Right cardiac atrium (tissue), 5 donors: ENCODE data around the gene CAPNS1. TPM values are rescaled to one million over a fixed set of nuclear protein-coding genes. Genes with fewer than 3 reads are reported as not detected.

Experiments
- ATAC-seq, 2 donors: fragments of 200-7000 bp; cut with Tn5 transposase; one replicate each; pipeline versions ENCODE4 v1.8.0 to v1.9.1; 2020; ENCODE audit warnings: moderate library complexity in 2 of 2, mild to moderate bottlenecking in 1 of 2
- DNase-seq, 3 donors: peaks; one replicate each; pipeline ENCODE4 v3.0.0-alpha.2; 2020
- H3K27ac ChIP-seq: one replicate; pipeline ENCODE4 v1.5.1; 2013; ENCODE audit warnings: mild to moderate bottlenecking, low read length, control low read depth, moderate library complexity
- H3K27me3 ChIP-seq: one replicate; pipeline ENCODE4 v1.6.1; 2013; ENCODE audit not compliant: control insufficient read depth, insufficient read depth
- H3K4me1 ChIP-seq: one replicate; pipeline ENCODE4 v1.6.1; 2013; ENCODE audit warnings: low read length; ENCODE audit not compliant: control insufficient read depth, insufficient read depth
- H3K4me3 ChIP-seq: one replicate; pipeline ENCODE4 v1.5.1; 2013; ENCODE audit warnings: low read length, control low read depth
- H3K9me3 ChIP-seq: one replicate; pipeline ENCODE4 v1.6.1; 2013; ENCODE audit warnings: low read length; ENCODE audit not compliant: control insufficient read depth
- WGBS: extraction: QIAGEN DNeasy Blood & Tissue Kit; methylation state at CpG from one replicate; pipeline ENCODE4 v1.1.7; 2013; 5-methylcytosine and 5-hydroxymethylcytosine counted together
- intact Hi-C, 4 donors: fragments of 100-400 bp; cut with DNase I; formaldehyde crosslinking; loops; one replicate each; pipeline versions ENCODE4 v1.11.0 to v1.14.0; 2022 to 2023
- polyA plus RNA-seq: library from polyadenylated mRNA; stranded (reverse); fragments of 200-250 nt; gene quantifications from one replicate; pipeline ENCODE4 v1.2.3, GENCODE V29; 2013
- total RNA-seq, 4 donors: library from RNA; stranded (reverse); fragmentation: NEBNext Ultra II Directional; extraction: Animal tissue kit (Norgen Biotek cat#: 25700); gene quantifications; one replicate each; pipeline ENCODE4 v1.2.1, GENCODE V29; 2021
- donor health status: healthy with polysubstance abuse.
- donor health status: DM: no; HTN: yes; CAD: no.
- donor health status: DM: no; HTN: no; CAD: no.
- donor health status: DM: no; HTN: yes; CAD: no; lungs with severe emphysema.
- donor health status: DM: yes; HTN: yes; CAD: no.

CAPNS1 gene
- total and polyA plus RNA-seq, 5 donors: 542 to 726 (median 636) TPM

GRCh38 chr19:36103040-36103626 is 36.7 kb upstream of the CAPNS1 start:
- H3K9me3 ChIP-seq: no peaks in the 10 kb centered on the region
- no peak overlapping the region for H3K4me3 ChIP-seq
- DNase-seq: no peak
- H3K27ac ChIP-seq: no peak overlapping the region
- WGBS: 92% methylated on average over 24 of the region's 24 CpGs
- peaks cover 2% of the 10 kb centered on the region for H3K4me1 ChIP-seq
- no peaks in the 10 kb centered on the region for H3K27me3 ChIP-seq
- ATAC-seq: no peak
- intact Hi-C loops: no loop called here

- no peak overlapping the region for H3K27ac ChIP-seq
- ATAC-seq (no peak), DNase-seq (no peak)
- peaks cover 2% of the 10 kb centered on the region for H3K4me1 ChIP-seq
- no peaks in the 10 kb centered on the region for H3K27me3 ChIP-seq
- H3K9me3 ChIP-seq: no peaks in the 10 kb centered on the region
- H3K4me3 ChIP-seq: no peak overlapping the region
- intact Hi-C loops: no loop called here
- WGBS: 92% methylated on average over 12 of the region's 12 CpGs
Observed at GRCh38 chr19:36103842-36104552, 35.9 kb upstream of the CAPNS1 start.

GRCh38 chr19:36106441-36106840 is 33.4 kb upstream of the CAPNS1 start:
- H3K4me3 ChIP-seq: no peak overlapping the region
- WGBS: 84% methylated on average over 6 of the region's 6 CpGs
- H3K27me3 ChIP-seq: no peaks in the 10 kb centered on the region
- no peak for DNase-seq
- no peaks in the 10 kb centered on the region for H3K9me3 ChIP-seq
- intact Hi-C loops: no loop called here
- no peak overlapping the region for H3K27ac ChIP-seq
- no peak for ATAC-seq
- H3K4me1 ChIP-seq: no peaks in the 10 kb centered on the region

- Histone ChIP-seq H3K9me3 (no peaks in the 10 kb centered on the region), H3K27me3 (no peaks in the 10 kb centered on the region), H3K4me1 (no peaks in the 10 kb centered on the region), H3K4me3 (no peak overlapping the region), H3K27ac (no peak overlapping the region)
- 92% methylated on average over 5 of the region's 5 CpGs for WGBS
- ATAC-seq (no peak), DNase-seq (no peak)
- intact Hi-C loops: no loop called here
Observed at GRCh38 chr19:36106991-36107390, 32.9 kb upstream of the CAPNS1 start.

- no peak for DNase-seq
- Histone ChIP-seq H3K4me1 (no peaks in the 10 kb centered on the region), H3K4me3 (no peak overlapping the region), H3K27ac (no peak overlapping the region), H3K27me3 (no peaks in the 10 kb centered on the region), H3K9me3 (no peaks in the 10 kb centered on the region)
- 99% methylated on average over 3 of the region's 3 CpGs for WGBS
- no peak for ATAC-seq
- intact Hi-C loops: no loop called here
Observed at GRCh38 chr19:36108684-36109083, 31.2 kb upstream of the CAPNS1 start.

- no peak for DNase-seq
- no peaks in the 10 kb centered on the region for H3K27me3 ChIP-seq
- WGBS: 44% methylated on average over 1 of the region's 1 CpG
- no peaks in the 10 kb centered on the region for H3K4me1 ChIP-seq
- H3K9me3 ChIP-seq: no peaks in the 10 kb centered on the region
- intact Hi-C loops: loop anchor here in 2 of 4 donors (5.0 to 10.0 kb wide), 3 partner anchors 46 to 116 kb away; partner anchors contain the start of gene SDHAF1 (in 1 of the 2)
- ATAC-seq: no peak
- H3K4me3 ChIP-seq: no peak within 1 kb of the TSS
- no peak within 1 kb of the TSS for H3K27ac ChIP-seq
Observed at GRCh38 chr19:36110487-36111199, 29.2 kb upstream of the CAPNS1 start, which contains the start of gene OVOL3. OVOL3 (plus strand) TSS chr19:36111143; CDS start chr19:36111203, 60 bp downstream.

- Histone ChIP-seq H3K27me3 (no peaks in the 10 kb centered on the region), H3K27ac (no peak overlapping the region), H3K4me3 (no peak overlapping the region), H3K4me1 (no peaks in the 10 kb centered on the region), H3K9me3 (no peaks in the 10 kb centered on the region)
- intact Hi-C loops: loop anchor here in 2 of 4 donors (5.0 to 10.0 kb wide), 3 partner anchors 46 to 116 kb away; partner anchors contain the start of gene SDHAF1 (in 1 of the 2)
- WGBS: 77% methylated on average over 13 of the region's 13 CpGs
- ATAC-seq: no peak
- no peak for DNase-seq
Observed at GRCh38 chr19:36111200-36111539, 28.7 kb upstream of the CAPNS1 start.

GRCh38 chr19:36112678-36113077 is 27.2 kb upstream of the CAPNS1 start:
- H3K4me3 ChIP-seq: no peak overlapping the region
- H3K27ac ChIP-seq: no peak overlapping the region
- intact Hi-C loops: loop anchor here in 2 of 4 donors (5.0 to 10.0 kb wide), 3 partner anchors 48 to 118 kb away; partner anchors contain the start of gene SDHAF1 (in 1 of the 2)
- WGBS: 95% methylated on average over 10 of the region's 10 CpGs
- H3K27me3 ChIP-seq: no peaks in the 10 kb centered on the region
- no peaks in the 10 kb centered on the region for H3K4me1 ChIP-seq
- ATAC-seq (no peak), DNase-seq (no peak)
- no peaks in the 10 kb centered on the region for H3K9me3 ChIP-seq

- Histone ChIP-seq H3K4me1 (no peaks in the 10 kb centered on the region), H3K27me3 (no peaks in the 10 kb centered on the region), H3K27ac (no peak overlapping the region), H3K9me3 (no peaks in the 10 kb centered on the region), H3K4me3 (no peak overlapping the region)
- ATAC-seq (no peak), DNase-seq (peak in 1 of 3 donors; percentile 69)
- WGBS: 94% methylated on average over 34 of the region's 34 CpGs
- intact Hi-C loops: loop anchor here in 2 of 4 donors (5.0 to 10.0 kb wide), 3 partner anchors 49 to 119 kb away; partner anchors contain the start of gene SDHAF1 (in 1 of the 2)
Observed at GRCh38 chr19:36113425-36113824, 26.4 kb upstream of the CAPNS1 start.

- 11% methylated on average over 48 of the region's 48 CpGs for WGBS
- DNase-seq (peak in 1 of 3 donors; percentile 74), ATAC-seq (peak; percentile 0 to 9)
- Histone ChIP-seq H3K9me3 (no peaks in the 10 kb centered on the region), H3K4me1 (no peaks in the 10 kb centered on the region), H3K27ac (peak overlapping the region; percentile 61), H3K4me3 (peak overlapping the region; percentile 62), H3K27me3 (no peaks in the 10 kb centered on the region)
- intact Hi-C loops: loop anchor here in 2 of 4 donors (5.0 to 10.0 kb wide), 3 partner anchors 49 to 119 kb away; partner anchors contain the start of gene SDHAF1 (in 1 of the 2)
Observed at GRCh38 chr19:36113894-36114720, 25.8 kb upstream of the CAPNS1 start.
